Measurements from ENCODE around the gene DXO. TPM values are rescaled to one million over a fixed set of nuclear protein-coding genes. Genes with fewer than 3 reads are reported as not detected.
A peak's percentile ranks its signal among the peaks of the same experiment; 100 is the strongest.

The DXO gene
- total and polyA plus RNA-seq, 2 of the 13 experiments (the other 11 are each of a cell fraction or from before 2014, with no cell fraction given), result 18.6 to 26.2 TPM

DNA sequence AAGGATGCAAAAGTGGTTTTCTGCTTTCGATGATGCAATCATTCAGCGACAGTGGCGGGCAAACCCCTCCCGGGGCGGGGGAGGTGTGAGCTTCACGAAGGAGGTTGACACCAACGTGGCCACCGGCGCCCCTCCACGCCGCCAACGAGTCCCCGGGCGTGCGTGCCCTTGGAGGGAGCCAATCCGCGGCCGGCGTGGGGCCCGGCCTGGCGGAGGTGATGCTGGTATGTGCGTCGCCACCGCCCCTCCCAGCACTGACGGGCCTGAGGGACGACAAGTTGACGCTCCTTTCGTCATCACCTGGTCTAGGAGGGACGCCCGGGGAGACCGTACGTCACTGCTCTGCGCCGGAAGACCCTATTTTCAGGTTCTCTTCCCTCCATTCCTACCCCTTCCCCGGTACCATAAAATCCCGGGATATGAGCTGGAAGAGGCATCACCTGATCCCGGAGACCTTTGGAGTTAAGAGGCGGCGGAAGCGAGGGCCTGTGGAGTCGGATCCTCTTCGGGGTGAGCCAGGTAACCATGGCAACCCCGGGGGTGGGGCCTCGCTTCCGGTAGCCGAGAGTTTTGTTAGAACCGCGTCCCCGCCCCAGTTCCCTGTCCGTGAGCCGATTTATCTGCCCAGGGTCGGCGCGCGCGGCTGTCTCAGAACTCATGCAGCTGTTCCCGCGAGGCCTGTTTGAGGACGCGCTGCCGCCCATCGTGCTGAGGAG lies at the start of gene DXO (continued):
- peak; percentile 66 for TF ChIP-seq HNRNPLL (IDR thresholded peaks at IDR 0.05; ENCODE audit: low read depth, low read length, poor library complexity, severe bottlenecking)
- 0 out of 2 replicates have a peak, but pooled peaks have one; percentile 52 for TF ChIP-seq ZSCAN20 (CRISPR knock-in tag; IDR thresholded peaks at IDR 0.05; ENCODE audit: borderline replicate concordance)
- TF ChIP-seq NR2F1 (CRISPR knock-in tag; IDR thresholded peaks at IDR 0.05), result peak in 1 of 2 experiments; percentile 43; a peak in 2 of 4 replicates
- TF ChIP-seq, protein P1, sequence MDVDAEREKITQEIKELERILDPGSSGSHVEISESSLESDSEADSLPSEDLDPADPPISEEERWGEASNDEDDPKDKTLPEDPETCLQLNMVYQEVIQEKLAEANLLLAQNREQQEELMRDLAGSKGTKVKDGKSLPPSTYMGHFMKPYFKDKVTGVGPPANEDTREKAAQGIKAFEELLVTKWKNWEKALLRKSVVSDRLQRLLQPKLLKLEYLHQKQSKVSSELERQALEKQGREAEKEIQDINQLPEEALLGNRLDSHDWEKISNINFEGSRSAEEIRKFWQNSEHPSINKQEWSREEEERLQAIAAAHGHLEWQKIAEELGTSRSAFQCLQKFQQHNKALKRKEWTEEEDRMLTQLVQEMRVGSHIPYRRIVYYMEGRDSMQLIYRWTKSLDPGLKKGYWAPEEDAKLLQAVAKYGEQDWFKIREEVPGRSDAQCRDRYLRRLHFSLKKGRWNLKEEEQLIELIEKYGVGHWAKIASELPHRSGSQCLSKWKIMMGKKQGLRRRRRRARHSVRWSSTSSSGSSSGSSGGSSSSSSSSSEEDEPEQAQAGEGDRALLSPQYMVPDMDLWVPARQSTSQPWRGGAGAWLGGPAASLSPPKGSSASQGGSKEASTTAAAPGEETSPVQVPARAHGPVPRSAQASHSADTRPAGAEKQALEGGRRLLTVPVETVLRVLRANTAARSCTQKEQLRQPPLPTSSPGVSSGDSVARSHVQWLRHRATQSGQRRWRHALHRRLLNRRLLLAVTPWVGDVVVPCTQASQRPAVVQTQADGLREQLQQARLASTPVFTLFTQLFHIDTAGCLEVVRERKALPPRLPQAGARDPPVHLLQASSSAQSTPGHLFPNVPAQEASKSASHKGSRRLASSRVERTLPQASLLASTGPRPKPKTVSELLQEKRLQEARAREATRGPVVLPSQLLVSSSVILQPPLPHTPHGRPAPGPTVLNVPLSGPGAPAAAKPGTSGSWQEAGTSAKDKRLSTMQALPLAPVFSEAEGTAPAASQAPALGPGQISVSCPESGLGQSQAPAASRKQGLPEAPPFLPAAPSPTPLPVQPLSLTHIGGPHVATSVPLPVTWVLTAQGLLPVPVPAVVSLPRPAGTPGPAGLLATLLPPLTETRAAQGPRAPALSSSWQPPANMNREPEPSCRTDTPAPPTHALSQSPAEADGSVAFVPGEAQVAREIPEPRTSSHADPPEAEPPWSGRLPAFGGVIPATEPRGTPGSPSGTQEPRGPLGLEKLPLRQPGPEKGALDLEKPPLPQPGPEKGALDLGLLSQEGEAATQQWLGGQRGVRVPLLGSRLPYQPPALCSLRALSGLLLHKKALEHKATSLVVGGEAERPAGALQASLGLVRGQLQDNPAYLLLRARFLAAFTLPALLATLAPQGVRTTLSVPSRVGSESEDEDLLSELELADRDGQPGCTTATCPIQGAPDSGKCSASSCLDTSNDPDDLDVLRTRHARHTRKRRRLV (CRISPR knock-in tag; IDR thresholded peaks at IDR 0.05), result peak; percentile 76
- TF ChIP-seq ZNF720 (CRISPR knock-in tag; IDR thresholded peaks at IDR 0.05), result peak; percentile 72; the same call in 1 of the 2 replicates
- TF ChIP-seq ZNF644 (CRISPR knock-in tag; IDR thresholded peaks at IDR 0.05; ENCODE audit: low read depth), result 0 out of 2 replicates have a peak, but pooled peaks have one; percentile 46
- peak; percentile 98; the same call in 1 of the 2 replicates for TF ChIP-seq ZC3H13 (CRISPR knock-in tag; IDR thresholded peaks at IDR 0.05)
- TF ChIP-seq KDM2A (CRISPR knock-in tag; IDR thresholded peaks at IDR 0.05; ENCODE audit: borderline replicate concordance, low read depth), result peak; percentile 99
- no peak for TF ChIP-seq ZSCAN25 (CRISPR knock-in tag; IDR thresholded peaks at IDR 0.05)
- TF ChIP-seq, protein P2, sequence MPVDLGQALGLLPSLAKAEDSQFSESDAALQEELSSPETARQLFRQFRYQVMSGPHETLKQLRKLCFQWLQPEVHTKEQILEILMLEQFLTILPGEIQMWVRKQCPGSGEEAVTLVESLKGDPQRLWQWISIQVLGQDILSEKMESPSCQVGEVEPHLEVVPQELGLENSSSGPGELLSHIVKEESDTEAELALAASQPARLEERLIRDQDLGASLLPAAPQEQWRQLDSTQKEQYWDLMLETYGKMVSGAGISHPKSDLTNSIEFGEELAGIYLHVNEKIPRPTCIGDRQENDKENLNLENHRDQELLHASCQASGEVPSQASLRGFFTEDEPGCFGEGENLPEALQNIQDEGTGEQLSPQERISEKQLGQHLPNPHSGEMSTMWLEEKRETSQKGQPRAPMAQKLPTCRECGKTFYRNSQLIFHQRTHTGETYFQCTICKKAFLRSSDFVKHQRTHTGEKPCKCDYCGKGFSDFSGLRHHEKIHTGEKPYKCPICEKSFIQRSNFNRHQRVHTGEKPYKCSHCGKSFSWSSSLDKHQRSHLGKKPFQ (CRISPR knock-in tag; IDR thresholded peaks at IDR 0.05; ENCODE audit: insufficient replicate concordance), result peak; percentile 42
- TF ChIP-seq NFATC3 (CRISPR knock-in tag; IDR thresholded peaks at IDR 0.05), result peak; percentile 8; the same call in 1 of the 2 replicates

All from HepG2 (cell line).